Breast epithelium (tissue), 4 donors: ENCODE results near the gene TBCCD1. TPM values are rescaled to one million over a fixed set of nuclear protein-coding genes. Genes with fewer than 3 reads are reported as not detected.
"Not testable (repeated sequence)": the region's sequence is repeated elsewhere in the genome, so short reads cannot be mapped to it uniquely, and the experiment has no call there.

Source experiments
- DNase-seq, 2 donors: peaks; one replicate each; pipeline ENCODE4 v3.0.0-alpha.2; 2019; ENCODE audit warnings: low spot score in 2 of 2
- H3K27ac ChIP-seq, 2 donors: fragments of 200-600 bp; sonication (generic) in 1 of 2; one replicate each; pipeline ENCODE4 v1.5.1; 2016 to 2019; ENCODE audit warnings: mild to moderate bottlenecking in 1 of 2
- H3K27me3 ChIP-seq, 2 donors: fragments of 200-600 bp; sonication (generic) in 1 of 2; one replicate each; pipeline versions ENCODE4 v1.5.1 to v1.6.0; 2017 to 2019; ENCODE audit warnings: control low read depth in 1 of 2, mild to moderate bottlenecking in 1 of 2
- H3K36me3 ChIP-seq: fragments of 200-600 bp; one replicate; pipeline ENCODE4 v1.5.1; 2019
- H3K4me1 ChIP-seq, 2 donors: fragments of 200-600 bp; sonication (generic); one replicate each; pipeline ENCODE4 v1.5.1; 2016 to 2019; ENCODE audit warnings: control low read depth in 1 of 2
- H3K4me3 ChIP-seq, 3 donors: fragments of 200-600 bp; sonication (generic); 1 replicate in 2 of 3; 2 replicates in 1 of 3; pipeline ENCODE4 v1.5.1; 2016 to 2019; ENCODE audit warnings: mild to moderate bottlenecking in 3 of 3, moderate library complexity in 2 of 3
- H3K9me3 ChIP-seq, 2 donors: fragments of 200-600 bp; sonication (generic) in 1 of 2; one replicate each; pipeline ENCODE4 v1.5.1; 2016 to 2019; ENCODE audit warnings: control low read depth in 1 of 2
- POLR2A ChIP-seq: fragments of 450-650 bp; IDR thresholded peaks from one replicate; pipeline ENCODE4 v1.6.1; 2016; ENCODE audit warnings: antibody characterized with exemption, mild to moderate bottlenecking, moderate library complexity
- POLR2AphosphoS5 ChIP-seq, 3 donors: sonication (generic); formaldehyde crosslinking; IDR thresholded peaks; one replicate each; pipeline ENCODE4 v1.6.1; 2017; ENCODE audit warnings: antibody characterized with exemption in 3 of 3
- intact Hi-C: fragments of 100-400 bp; cut with DNase I; formaldehyde crosslinking; loops from one replicate; pipeline ENCODE4 v1.15.1; 2023; ENCODE audit warnings: low total_unique reads
- total RNA-seq, 3 donors: library from RNA; depleted of rRNA; stranded (reverse); fragments of >200 nt; gene quantifications; one replicate each; pipeline ENCODE4 v1.1.0, GENCODE V29; 2016
- TF ChIP-seq, protein P1 (sequence below), 3 donors: fragments of 450-650 bp; IDR thresholded peaks; one replicate each; pipeline ENCODE4 v1.5.1; 2016 to 2017; ENCODE audit warnings: antibody characterized with exemption in 3 of 3, mild to moderate bottlenecking in 3 of 3, moderate library complexity in 3 of 3

Gene TBCCD1
- total RNA-seq, 3 donors from 2014 or later: 15.0 to 19.6 (median 17.4) TPM

DNA sequence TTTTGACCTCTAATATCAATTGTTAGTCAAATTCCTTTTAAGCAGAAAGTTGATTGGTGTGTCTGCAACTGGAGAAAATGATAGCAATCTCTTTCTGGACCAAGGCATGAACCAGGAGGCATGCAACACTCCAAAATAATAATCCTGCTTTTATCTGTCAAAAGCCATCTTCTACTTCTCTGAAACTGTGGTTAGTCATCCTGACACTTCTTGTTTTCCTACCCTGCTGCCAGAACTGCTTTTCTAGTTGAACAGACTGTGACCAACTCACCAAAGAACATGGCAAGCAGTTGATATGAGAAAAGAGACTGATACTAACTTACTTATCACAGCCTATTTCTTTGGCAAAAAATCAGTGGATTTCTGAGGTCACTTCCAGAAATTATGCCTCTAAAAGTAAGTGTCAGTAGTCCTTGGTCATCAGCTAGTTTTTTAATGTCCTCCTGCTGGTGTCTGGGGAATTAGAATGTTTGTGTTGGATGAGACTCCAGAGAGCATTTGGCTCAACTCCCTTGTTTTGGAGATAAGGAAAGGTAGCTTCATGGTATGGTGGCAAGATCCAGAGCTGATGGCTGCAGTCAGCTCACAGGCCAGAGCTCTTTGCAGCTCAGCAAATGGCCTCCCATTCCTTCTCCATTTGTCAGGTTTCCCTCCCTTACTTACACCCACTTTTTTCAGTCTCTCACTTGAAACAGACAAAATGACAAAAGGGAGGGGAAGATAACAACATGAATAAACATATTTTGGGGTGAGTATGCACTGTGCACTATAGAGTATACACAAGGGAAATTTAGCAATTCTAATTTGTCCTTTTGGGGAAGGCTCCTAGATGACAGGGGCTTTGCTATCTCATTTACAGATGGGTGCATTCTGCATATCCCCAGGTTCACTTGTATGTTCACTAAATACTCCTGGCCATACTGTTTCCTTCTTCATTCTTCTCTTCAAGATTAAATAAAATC, 30.0 kb downstream of the TBCCD1 start:
- Histone ChIP-seq H3K4me1 (peaks cover 0 to 4% of the 10 kb centered on the region in 2 donors), H3K36me3 (no peaks in the 10 kb centered on the region), H3K27ac (no peak overlapping the region), H3K27me3 (no peaks in the 10 kb centered on the region), H3K4me3 (no peak overlapping the region), H3K9me3 (no peaks in the 10 kb centered on the region)
- DNase-seq: no peak
- TF ChIP-seq POLR2A (no peak), POLR2AphosphoS5 (IDR thresholded peaks at IDR 0.05) (no peak)
- TF ChIP-seq, protein P1, sequence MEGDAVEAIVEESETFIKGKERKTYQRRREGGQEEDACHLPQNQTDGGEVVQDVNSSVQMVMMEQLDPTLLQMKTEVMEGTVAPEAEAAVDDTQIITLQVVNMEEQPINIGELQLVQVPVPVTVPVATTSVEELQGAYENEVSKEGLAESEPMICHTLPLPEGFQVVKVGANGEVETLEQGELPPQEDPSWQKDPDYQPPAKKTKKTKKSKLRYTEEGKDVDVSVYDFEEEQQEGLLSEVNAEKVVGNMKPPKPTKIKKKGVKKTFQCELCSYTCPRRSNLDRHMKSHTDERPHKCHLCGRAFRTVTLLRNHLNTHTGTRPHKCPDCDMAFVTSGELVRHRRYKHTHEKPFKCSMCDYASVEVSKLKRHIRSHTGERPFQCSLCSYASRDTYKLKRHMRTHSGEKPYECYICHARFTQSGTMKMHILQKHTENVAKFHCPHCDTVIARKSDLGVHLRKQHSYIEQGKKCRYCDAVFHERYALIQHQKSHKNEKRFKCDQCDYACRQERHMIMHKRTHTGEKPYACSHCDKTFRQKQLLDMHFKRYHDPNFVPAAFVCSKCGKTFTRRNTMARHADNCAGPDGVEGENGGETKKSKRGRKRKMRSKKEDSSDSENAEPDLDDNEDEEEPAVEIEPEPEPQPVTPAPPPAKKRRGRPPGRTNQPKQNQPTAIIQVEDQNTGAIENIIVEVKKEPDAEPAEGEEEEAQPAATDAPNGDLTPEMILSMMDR (IDR thresholded peaks at IDR 0.05): no peak
- intact Hi-C loops: loop anchor here (10.0 kb wide), 2 partner anchors 272 to 552 kb away; no protein-coding TSS in a partner anchor

DNA sequence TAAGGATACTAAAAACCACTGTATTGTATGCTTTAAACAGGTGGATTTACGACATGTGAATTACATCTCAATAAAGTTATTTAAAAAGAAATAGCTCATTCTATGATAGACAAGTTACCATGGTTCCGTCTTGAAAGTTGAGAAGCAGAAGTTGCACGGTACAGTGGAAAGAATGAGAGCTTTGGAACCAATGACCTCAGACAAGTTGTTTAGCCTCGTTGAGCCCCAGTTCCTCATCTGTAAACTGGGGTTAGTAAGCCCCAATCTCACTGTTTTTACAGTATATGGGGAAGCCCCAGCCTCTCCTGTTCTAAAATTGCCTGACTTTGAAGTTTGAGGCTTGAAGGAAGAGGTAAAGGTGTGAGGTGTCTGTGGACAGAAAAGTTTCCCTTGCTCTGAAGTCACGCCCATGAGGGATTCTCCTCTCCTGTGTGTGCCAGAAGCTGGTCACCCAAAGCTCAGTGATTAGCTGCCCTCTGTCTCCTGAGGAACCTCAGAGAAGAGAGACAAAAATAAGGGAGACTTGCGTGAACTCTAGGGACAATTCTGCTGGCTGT, 32.9 kb downstream of the TBCCD1 start:
- intact Hi-C loops: loop anchor here (10.0 kb wide), 2 partner anchors 269 to 549 kb away; no protein-coding TSS in a partner anchor
- no peak overlapping the region for H3K27ac ChIP-seq

GRCh38 chr3:186532598-186533072, 34.5 kb downstream of the TBCCD1 start:
- no peaks in the 10 kb centered on the region for H3K4me1 ChIP-seq
- no peak overlapping the region for H3K27ac ChIP-seq
- intact Hi-C loops: loop anchor here (10.0 kb wide), 2 partner anchors 268 to 548 kb away; no protein-coding TSS in a partner anchor
- H3K27me3 ChIP-seq: no peaks in the 10 kb centered on the region
- no peaks in the 10 kb centered on the region for H3K36me3 ChIP-seq
- TF ChIP-seq POLR2AphosphoS5 (IDR thresholded peaks at IDR 0.05) (no peak), POLR2A (no peak)
- TF ChIP-seq, protein P1 (IDR thresholded peaks at IDR 0.05): no peak
- no peak overlapping the region for H3K4me3 ChIP-seq
- no peaks in the 10 kb centered on the region for H3K9me3 ChIP-seq
- no peak for DNase-seq

More for the DNA sequence above, 32.9 kb downstream of the TBCCD1 start:
- H3K4me3 ChIP-seq: no peak overlapping the region
- no peaks in the 10 kb centered on the region for H3K4me1 ChIP-seq
- no peaks in the 10 kb centered on the region for H3K27me3 ChIP-seq
- no peaks in the 10 kb centered on the region for H3K36me3 ChIP-seq
- no peaks in the 10 kb centered on the region for H3K9me3 ChIP-seq
- TF ChIP-seq, protein P1 (IDR thresholded peaks at IDR 0.05): no peak
- DNase-seq: no peak

GRCh38 chr3:186531694-186532093, 35.4 kb downstream of the TBCCD1 start:
- not testable (repeated sequence) for DNase-seq, H3K4me3 ChIP-seq, H3K4me1 ChIP-seq, H3K9me3 ChIP-seq, H3K36me3 ChIP-seq, H3K27me3 ChIP-seq, H3K27ac ChIP-seq
- intact Hi-C loops: loop anchor here (10.0 kb wide), 2 partner anchors 267 to 547 kb away; no protein-coding TSS in a partner anchor

GRCh38 chr3:186530415-186530814, 36.7 kb downstream of the TBCCD1 start:
- TF ChIP-seq POLR2AphosphoS5 (IDR thresholded peaks at IDR 0.05): no peak
- H3K4me1 ChIP-seq: no peaks in the 10 kb centered on the region
- no peaks in the 10 kb centered on the region for H3K27me3 ChIP-seq
- no peak overlapping the region for H3K4me3 ChIP-seq
- no peaks in the 10 kb centered on the region for H3K9me3 ChIP-seq
- intact Hi-C loops: loop anchor here (10.0 kb wide), 2 partner anchors 266 to 546 kb away; no protein-coding TSS in a partner anchor
- H3K27ac ChIP-seq: no peak overlapping the region
- no peak for DNase-seq
- no peaks in the 10 kb centered on the region for H3K36me3 ChIP-seq
